Smooth muscle cell of the brain vasculature (primary cell): ENCODE results near the gene TYW1B.
"Not testable (repeated sequence)": the region's sequence is repeated elsewhere in the genome, so short reads cannot be mapped to it uniquely, and the experiment has no call there.

ENCODE experiments used
- DNase-seq: peaks from one replicate; pipeline ENCODE4 v3.0.0-alpha.2; 2012; ENCODE audit warnings: low read depth, low spot score

The TYW1B gene

GRCh38 chr7:72816370-72817157 is 11.4 kb downstream of the TYW1B start:
- not testable (repeated sequence) for DNase-seq

- DNase-seq = not testable (repeated sequence)
Observed at GRCh38 chr7:72810437-72810836, 17.6 kb downstream of the TYW1B start.

DNA sequence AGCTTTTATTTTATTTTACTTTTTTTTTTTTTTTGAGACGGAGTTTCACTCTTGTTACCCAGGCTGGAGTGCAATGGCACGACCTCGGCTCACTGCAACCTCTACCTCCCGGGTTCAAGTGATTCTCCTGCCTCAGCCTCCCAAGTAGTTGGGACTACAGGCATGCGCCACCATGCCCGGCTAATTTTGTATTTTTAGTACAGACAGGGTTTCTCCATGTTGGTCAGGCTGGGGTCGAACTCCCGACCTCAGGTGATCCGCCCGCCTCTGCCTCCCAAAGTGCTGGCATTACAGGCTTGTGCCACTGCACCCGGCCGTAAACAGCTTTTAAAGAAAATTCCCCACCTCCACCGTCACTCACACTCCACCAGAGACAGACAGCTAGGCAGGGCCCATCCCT is 19.5 kb downstream of the TYW1B start:
- DNase-seq = not testable (repeated sequence)

DNA sequence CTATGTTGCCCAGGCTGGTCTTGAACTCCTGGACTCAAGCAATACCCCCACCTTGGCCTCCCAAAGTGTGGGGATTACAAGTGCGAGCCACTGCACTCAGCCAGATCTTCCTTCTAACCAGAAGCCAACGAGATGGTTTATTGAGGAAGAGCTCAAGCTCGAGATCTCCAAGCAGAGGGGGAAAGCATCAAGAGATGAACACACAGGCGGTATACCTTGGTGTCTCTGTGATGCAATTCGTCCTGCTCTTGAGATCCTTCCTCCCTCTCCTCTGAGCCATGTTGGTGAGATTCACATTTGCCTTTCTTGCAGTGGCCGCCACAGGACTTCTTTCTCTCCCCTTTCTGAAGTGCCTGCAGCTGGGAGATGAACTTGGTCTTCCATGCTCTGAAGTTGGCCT is 21.1 kb downstream of the TYW1B start:
- not testable (repeated sequence) for DNase-seq

DNA sequence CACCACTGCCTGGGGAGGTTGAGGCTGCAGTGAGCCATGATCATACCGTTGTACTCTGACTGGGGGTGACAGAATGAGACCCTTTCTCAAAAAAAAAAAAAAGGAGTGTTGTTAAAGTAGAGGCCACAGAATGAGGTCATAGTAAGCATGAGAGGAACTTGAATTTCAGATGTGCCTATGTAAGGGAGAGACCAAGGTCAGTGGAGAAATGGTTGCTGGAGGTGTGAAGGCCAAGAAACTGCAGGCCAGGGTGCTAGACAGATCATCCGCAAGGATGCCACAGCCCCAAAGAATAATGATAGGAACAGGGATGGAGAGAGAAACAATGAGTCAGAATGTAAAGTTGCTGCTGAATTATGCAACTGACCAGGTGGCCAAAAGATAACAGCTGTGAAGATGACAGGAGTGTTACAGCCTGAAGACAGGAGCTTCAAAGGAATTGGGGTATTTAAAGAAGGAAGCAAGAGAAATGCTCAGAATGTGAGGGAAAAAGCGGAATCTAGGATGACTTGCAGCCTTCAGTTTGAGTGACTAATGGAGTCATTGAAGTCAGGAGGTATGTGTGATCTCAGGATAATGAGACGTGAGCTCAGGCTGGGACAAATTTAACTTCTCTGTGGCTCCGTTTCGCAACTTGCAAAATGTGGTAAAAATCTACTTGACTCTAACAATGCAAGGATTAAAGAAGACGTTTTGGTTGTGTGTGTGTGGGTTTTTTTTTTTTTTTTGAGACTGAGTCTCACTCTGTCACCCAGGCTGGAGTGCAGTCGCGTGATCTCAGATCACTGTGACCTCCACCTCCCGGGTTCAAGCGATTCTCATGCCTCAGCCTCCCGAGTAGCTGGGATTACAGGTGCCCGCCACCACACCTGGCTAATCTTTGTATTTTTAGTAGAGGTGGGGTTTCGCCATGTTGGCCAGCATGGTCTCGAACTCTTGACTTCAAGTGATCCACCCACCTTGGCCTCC is 22.2 kb downstream of the TYW1B start:
- DNase-seq = no peak

DNA sequence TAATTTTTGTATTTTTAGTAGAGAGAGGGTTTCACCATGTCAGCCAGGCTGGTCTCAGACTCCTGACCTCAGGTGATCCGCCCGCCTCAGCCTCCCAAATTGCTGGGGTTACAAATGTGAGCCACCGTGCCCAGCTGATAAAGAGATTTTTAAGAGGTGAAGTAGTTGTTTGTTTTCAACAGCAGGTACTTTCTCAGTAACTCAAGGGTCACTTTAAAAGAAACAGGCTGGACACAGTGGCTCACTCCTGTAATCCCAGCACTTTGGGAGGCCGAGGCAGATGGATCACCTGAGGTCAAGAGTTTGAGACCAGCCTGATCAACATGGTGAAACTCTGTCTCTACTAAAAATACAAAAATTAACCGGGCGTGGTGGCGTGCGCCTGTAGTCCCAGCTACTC is 24.2 kb downstream of the TYW1B start:
- not testable (repeated sequence) for DNase-seq

- DNase-seq = not testable (repeated sequence)
Observed at GRCh38 chr7:72801564-72801963, 26.4 kb downstream of the TYW1B start.

DNA sequence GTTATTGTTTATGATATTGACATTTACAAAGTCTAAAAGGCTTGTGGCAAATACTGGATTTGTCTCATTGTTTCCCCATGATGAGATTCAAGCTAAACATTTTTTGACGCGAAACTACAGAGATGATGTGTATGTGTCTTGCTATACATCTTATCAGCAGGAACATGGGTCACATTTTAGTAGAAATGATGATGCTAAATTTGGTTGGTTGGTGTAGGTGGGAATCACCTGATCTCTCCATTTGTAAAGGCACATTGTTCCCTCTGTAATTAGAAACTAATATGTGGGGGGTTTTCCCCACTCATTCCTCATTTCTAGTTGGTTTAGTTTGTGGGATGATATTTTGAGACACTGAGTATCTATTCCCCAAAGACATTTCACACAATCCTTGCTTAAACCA is 32.6 kb downstream of the TYW1B start:
- DNase-seq = not testable (repeated sequence)

DNA sequence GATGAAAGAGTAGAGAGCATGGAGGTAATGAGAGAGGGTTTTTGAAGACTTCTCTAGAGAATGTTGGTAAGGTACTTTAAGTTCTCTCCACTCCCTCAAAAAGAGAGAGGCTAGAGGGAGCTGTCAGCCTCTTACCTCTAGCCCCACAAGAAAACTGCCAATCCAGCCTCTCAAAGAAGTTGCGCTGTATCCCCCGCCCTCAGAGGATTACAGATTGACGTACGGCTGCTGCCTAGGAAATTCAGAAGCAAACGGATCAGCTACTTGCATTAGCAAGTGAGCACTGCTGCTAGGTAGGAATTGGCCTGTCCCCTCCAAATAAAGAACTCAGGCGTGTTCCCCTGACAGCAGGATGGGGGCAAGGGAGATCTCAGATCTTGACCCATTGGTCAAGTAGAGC is 34.2 kb downstream of the TYW1B start:
- DNase-seq = no peak

DNA sequence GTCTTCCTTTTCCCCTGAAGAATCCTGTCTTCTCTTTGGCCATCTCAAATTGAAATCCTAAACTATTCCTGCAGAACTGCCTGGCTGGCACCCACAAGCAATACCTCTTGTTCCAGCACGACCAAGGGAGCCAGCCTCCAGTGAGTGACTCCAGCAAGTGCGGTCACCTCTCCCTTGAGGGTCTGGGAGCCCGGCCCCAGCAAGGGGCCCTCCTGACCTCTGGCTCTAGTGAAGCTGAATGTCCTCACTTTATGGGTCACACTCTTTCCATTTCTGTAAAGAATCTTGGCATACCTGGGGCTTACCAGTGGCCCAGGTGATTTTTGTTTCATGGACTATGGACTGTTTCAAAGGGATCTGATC is 37.3 kb downstream of the TYW1B start:
- DNase-seq = not testable (repeated sequence)

DNA sequence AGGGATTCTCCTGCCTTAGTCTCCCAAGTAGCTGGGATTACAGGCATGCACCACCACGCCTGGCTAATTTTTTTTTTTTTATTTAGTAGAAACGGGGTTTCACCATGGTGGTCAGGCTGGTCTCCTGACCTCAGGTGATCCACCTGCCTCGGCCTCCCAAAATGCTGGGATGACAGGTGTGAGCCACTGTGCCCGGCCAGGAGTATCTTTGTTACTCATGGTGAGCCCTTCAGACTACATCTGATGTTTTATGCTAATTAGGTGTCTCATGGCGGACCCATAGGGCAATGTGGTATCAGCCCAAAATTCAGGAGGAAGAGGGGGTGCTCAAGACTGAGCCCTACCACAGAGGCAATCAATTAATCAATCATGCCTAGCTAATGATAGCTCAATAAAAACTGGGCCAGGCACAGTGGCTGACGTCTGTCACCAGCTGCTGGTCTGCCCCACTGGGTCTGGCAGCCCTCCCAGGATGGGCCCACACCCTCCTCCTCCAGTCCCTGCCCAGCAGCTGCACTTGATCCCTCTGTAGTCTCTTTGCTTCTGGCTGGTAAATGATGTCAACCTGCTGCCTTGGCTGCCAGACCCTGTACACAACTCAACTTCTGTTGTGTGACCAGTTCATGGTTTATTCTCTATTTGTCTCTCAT is 37.8 kb downstream of the TYW1B start:
- not testable (repeated sequence) for DNase-seq

GRCh38 chr7:72785166-72785955 is 42.6 kb downstream of the TYW1B start:
- no peak for DNase-seq

GRCh38 chr7:72783601-72784370 is 44.2 kb downstream of the TYW1B start:
- peak; percentile 7 for DNase-seq

- no peak for DNase-seq
Observed at GRCh38 chr7:72781631-72782030, 46.4 kb downstream of the TYW1B start.

DNA sequence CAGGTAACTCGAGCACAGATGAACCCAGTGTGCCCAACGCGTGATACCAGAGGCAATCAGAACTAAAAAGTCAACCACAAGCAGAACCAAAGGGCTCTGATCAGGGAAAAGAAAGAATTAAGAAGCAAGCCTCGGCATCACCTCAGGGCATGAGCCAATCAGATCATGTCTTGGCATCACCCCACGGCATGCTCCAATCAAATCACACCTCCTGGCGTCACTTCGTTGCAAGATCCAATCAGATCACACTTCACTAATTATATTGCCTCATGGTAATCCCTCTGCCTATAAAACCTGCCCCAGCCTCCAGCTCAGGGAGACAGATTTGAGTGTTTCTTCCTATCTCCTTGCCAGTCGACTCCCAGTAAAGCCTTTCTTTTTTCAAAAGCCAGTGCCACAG is 46.8 kb downstream of the TYW1B start:
- no peak for DNase-seq

GRCh38 chr7:72780289-72780894 is 47.6 kb downstream of the TYW1B start:
- DNase-seq = not testable (repeated sequence)

- not testable (repeated sequence) for DNase-seq
Observed at GRCh38 chr7:72777167-72777566, 50.8 kb downstream of the TYW1B start.

- not testable (repeated sequence) for DNase-seq
Observed at GRCh38 chr7:72772627-72773026, 55.4 kb downstream of the TYW1B start.

DNA sequence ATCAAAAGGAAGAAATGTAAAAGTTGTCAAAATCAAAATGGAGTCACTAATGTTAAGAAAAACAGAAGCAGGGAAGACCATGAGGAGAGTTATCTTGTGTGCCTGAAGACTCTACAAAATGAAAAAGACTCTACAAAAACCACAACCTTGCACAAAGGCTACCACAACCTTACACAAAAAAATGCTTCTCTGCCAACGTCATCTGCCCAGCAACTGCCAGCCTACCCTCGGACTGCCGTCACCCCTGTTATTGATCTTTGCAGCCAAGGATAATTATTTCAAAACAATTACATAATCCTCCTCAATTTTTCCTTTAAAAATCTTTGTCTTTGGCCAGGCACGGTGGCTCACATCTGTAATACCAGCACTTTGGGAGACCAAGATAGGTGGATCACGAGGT is 61.0 kb downstream of the TYW1B start:
- not testable (repeated sequence) for DNase-seq

DNA sequence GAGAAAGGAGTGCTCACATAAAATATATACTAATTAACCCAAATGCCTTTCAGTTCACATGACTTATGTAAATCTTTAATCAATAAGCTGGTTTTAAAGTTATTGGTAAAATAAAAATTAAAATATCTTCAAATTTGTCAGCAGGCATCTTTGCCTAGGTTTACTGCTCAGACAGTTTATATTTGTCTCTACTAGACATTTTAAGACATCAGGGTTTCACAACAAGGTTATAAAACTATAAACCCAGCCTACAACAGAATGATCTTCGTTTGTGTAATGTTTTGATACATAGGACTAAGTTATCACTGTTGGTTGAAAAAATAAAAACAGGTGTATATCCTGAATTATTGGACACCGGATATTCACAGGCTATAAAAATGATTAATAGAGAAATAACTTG is 67.4 kb downstream of the TYW1B start:
- DNase-seq = no peak
